HepG2 (cell line): Measurements from ENCODE around the gene TFEB. TPM values are rescaled to one million over a fixed set of nuclear protein-coding genes. Genes with fewer than 3 reads are reported as not detected.

Source experiments
- ATF1 ChIP-seq: IDR thresholded peaks from 2 replicates; pipeline ENCODE4 v1.6.1; 2016; ENCODE audit warnings: mild to moderate bottlenecking, control low read depth
- ATF7 ChIP-seq, 2 experiments: fragments of 450-650 bp in 1 of 2; sonication (generic) in 1 of 2; formaldehyde crosslinking in 1 of 2; IDR thresholded peaks; 2 replicates each; pipeline versions ENCODE4 v1.4.0 to v1.6.1; 2016 to 2020; ENCODE audit warnings: antibody characterized with exemption in 1 of 2, mild to moderate bottlenecking in 1 of 2, missing genetic modification reagents in 1 of 2
- E2F2 ChIP-seq: sonication (generic); formaldehyde crosslinking; IDR thresholded peaks from 2 replicates; pipeline ENCODE4 v1.4.0; 2020; ENCODE audit warnings: missing genetic modification reagents, borderline replicate concordance
- ETV5 ChIP-seq: IDR thresholded peaks from 2 replicates; pipeline ENCODE4 v1.6.1; 2018; ENCODE audit warnings: missing biosample characterization, missing genetic modification reagents, inconsistent platforms, borderline replicate concordance
- HIC2 ChIP-seq: sonication (generic); formaldehyde crosslinking; IDR thresholded peaks from 2 replicates; pipeline ENCODE4 v1.9.0; 2022; ENCODE audit warnings: low read depth, missing genetic modification reagents
- HIVEP1 ChIP-seq: sonication (generic); formaldehyde crosslinking; IDR thresholded peaks from 2 replicates; pipeline ENCODE4 v1.4.0; 2020; ENCODE audit warnings: mild to moderate bottlenecking, missing genetic modification reagents
- KDM1A ChIP-seq: IDR thresholded peaks from 2 replicates; pipeline ENCODE4 v1.6.1; 2016; ENCODE audit warnings: missing compliant biosample characterization
- PAF1 ChIP-seq: IDR thresholded peaks from 2 replicates; pipeline ENCODE4 v1.6.1; 2016; ENCODE audit warnings: missing genetic modification reagents, missing compliant biosample characterization
- RFX3 ChIP-seq: IDR thresholded peaks from 2 replicates; pipeline ENCODE4 v1.6.1; 2016; ENCODE audit warnings: missing biosample characterization, missing genetic modification reagents
- SMARCC2 ChIP-seq: fragments of 450-650 bp; IDR thresholded peaks from 2 replicates; pipeline ENCODE4 v1.6.1; 2017; ENCODE audit warnings: antibody characterized with exemption, mild to moderate bottlenecking
- TEF ChIP-seq: sonication (generic); formaldehyde crosslinking; IDR thresholded peaks from 2 replicates; pipeline ENCODE4 v1.5.0; 2020; ENCODE audit warnings: missing genetic modification reagents
- ZBTB1 ChIP-seq: sonication (generic); formaldehyde crosslinking; IDR thresholded peaks from 2 replicates; pipeline ENCODE4 v1.4.0; 2020; ENCODE audit warnings: missing genetic modification reagents, borderline replicate concordance
- ZBTB26 ChIP-seq: IDR thresholded peaks from 2 replicates; pipeline ENCODE4 v1.6.1; 2016; ENCODE audit warnings: missing compliant biosample characterization, missing genetic modification reagents, borderline replicate concordance
- ZBTB4 ChIP-seq: sonication (generic); formaldehyde crosslinking; IDR thresholded peaks from 2 replicates; pipeline ENCODE4 v1.4.0; 2020; ENCODE audit warnings: missing genetic modification reagents, mild to moderate bottlenecking, borderline replicate concordance
- ZNF281 ChIP-seq: sonication (generic); formaldehyde crosslinking; IDR thresholded peaks from 2 replicates; pipeline ENCODE4 v1.4.0; 2020; ENCODE audit warnings: missing genetic modification reagents, borderline replicate concordance
- ZNF44 ChIP-seq: sonication (generic); formaldehyde crosslinking; IDR thresholded peaks from 2 replicates; pipeline ENCODE4 v1.5.1; 2020; ENCODE audit warnings: mild to moderate bottlenecking, missing genetic modification reagents
- ZNF549 ChIP-seq: sonication (generic); formaldehyde crosslinking; IDR thresholded peaks from 2 replicates; pipeline ENCODE4 v1.5.0; 2020; ENCODE audit warnings: missing genetic modification reagents
- polyA plus RNA-seq, 8 experiments: library from polyadenylated mRNA; depleted of rRNA in 3 of 8; stranded (reverse) in 7 of 8; unstranded in 1 of 8; fragments of >200 nt; fragmentation: Illumina TruSeq in 4 of 8; extraction: Trizol in 4 of 8; gene quantifications; 2 replicates each; pipeline versions ENCODE4 v1.2.1 to v1.2.3, GENCODE V29; 2011 to 2016; ENCODE audit warnings: low read depth in 4 of 8, missing spikeins in 1 of 8, mixed read lengths in 1 of 8; ENCODE audit not compliant: insufficient read depth in 1 of 8
- total RNA-seq, 5 experiments: library from RNA; depleted of rRNA; stranded (reverse); fragments of >200 nt; fragmentation: Illumina TruSeq; extraction: Trizol; gene quantifications; 2 replicates each; pipeline ENCODE4 v1.2.3, GENCODE V29; 2016; ENCODE audit warnings: low read depth in 1 of 5

The TFEB gene
- total and polyA plus RNA-seq, 2 of the 13 experiments (the other 11 are each of a cell fraction or from before 2014, with no cell fraction given): 13.3 to 18.7 TPM

GRCh38 chr6:41734666-41735426 lies 562 bp downstream of the TFEB start (continued):
- TF ChIP-seq ATF7 (IDR thresholded peaks at IDR 0.05): no peak
- no peak for TF ChIP-seq ATF7 (CRISPR knock-in tag; IDR thresholded peaks at IDR 0.05)
- peak; percentile 50; the same call in 1 of the 2 replicates for TF ChIP-seq ZBTB26
- no peak for TF ChIP-seq KDM1A (CRISPR knock-in tag)
- peak; percentile 59; the same call in 1 of the 2 replicates for TF ChIP-seq HIVEP1 (CRISPR knock-in tag)
- no peak for TF ChIP-seq RFX3 (CRISPR knock-in tag)
- TF ChIP-seq TEF (CRISPR knock-in tag): peak; percentile 84
- no peak for TF ChIP-seq ZNF549 (CRISPR knock-in tag)
- no peak for TF ChIP-seq ATF1 (CRISPR knock-in tag)
- TF ChIP-seq ZNF281 (CRISPR knock-in tag): peak; percentile 26; the same call in 1 of the 2 replicates
- no peak for TF ChIP-seq ZBTB1 (CRISPR knock-in tag)
- no peak for TF ChIP-seq ZBTB4
- 0 out of 2 replicates have a peak, but pooled peaks have one; percentile 6 for TF ChIP-seq ETV5 (CRISPR knock-in tag)
- TF ChIP-seq E2F2: no peak
- TF ChIP-seq HIC2: peak; percentile 23; the same call in 1 of the 2 replicates
- no peak for TF ChIP-seq PAF1 (CRISPR knock-in tag)
- no peak for TF ChIP-seq SMARCC2
- TF ChIP-seq ZNF44 (CRISPR knock-in tag): no peak
